ENCODE measurements around the gene WDR91.

The WDR91 gene

GRCh38 chr7:135211179-135211945 is at the start of gene WDR91:
Gene WDR91 (minus strand): TSS chr7:135211526. CDS start chr7:135211502, 24 bp downstream.
- Histone ChIP-seq H3K36me3 (ENCODE audit: insufficient read depth, low read length) (no peaks in the 10 kb centered on the region), H3K9me2 (replicated peaks; ENCODE audit: low read depth, low read length) (no peaks in the 10 kb centered on the region), H4K20me1 (ENCODE audit: insufficient read depth, low read length, poor library complexity, severe bottlenecking) (no peaks in the 10 kb centered on the region), H3K9me3 (ENCODE audit: insufficient read depth, low read depth, low read length) (no peaks in the 10 kb centered on the region), H3K4me1 (ENCODE audit: insufficient read depth, low read length, poor library complexity, severe bottlenecking) (peaks cover 30% of the 10 kb centered on the region), H3K4me2 (ENCODE audit: low read depth, low read length, poor library complexity, severe bottlenecking) (peak within 1 kb of the TSS; percentile 92), H3K9ac (ENCODE audit: low read depth, low read length, poor library complexity, severe bottlenecking) (peak within 1 kb of the TSS; percentile 79), H2AFZ (ENCODE audit: low read length) (peak within 1 kb of the TSS; percentile 99), H3F3A (ENCODE audit: low read depth) (no peaks in the 10 kb centered on the region), H3K27me3 (ENCODE audit: insufficient read depth, low read length, poor library complexity, severe bottlenecking) (no peaks in the 10 kb centered on the region), H3K4me3 (ENCODE audit: low read length, poor library complexity, severe bottlenecking) (peak within 1 kb of the TSS; percentile 84), H3K79me2 (ENCODE audit: insufficient read depth, low read length) (peaks cover 4% of the 10 kb centered on the region; the same call in 1 of the 2 replicates)
- no peak for TF ChIP-seq EZH2phosphoT487 (IDR thresholded peaks at IDR 0.05; ENCODE audit: borderline replicate concordance)
- 0 out of 2 replicates have a peak, but pooled peaks have one; percentile 19 for TF ChIP-seq CTCF (conservative IDR thresholded peaks at IDR 0.05; ENCODE audit: low read length)

- TF ChIP-seq EZH2phosphoT487 (IDR thresholded peaks at IDR 0.05; ENCODE audit: borderline replicate concordance) (no peak), CTCF (conservative IDR thresholded peaks at IDR 0.05; ENCODE audit: low read length) (no peak)
- Histone ChIP-seq H3K27me3 (ENCODE audit: insufficient read depth, low read length, poor library complexity, severe bottlenecking) (no peaks in the 10 kb centered on the region), H2AFZ (ENCODE audit: low read length) (no peak overlapping the region), H3K9me2 (replicated peaks; ENCODE audit: low read depth, low read length) (no peaks in the 10 kb centered on the region), H3K4me1 (ENCODE audit: insufficient read depth, low read length, poor library complexity, severe bottlenecking) (no peaks in the 10 kb centered on the region), H3K4me2 (ENCODE audit: low read depth, low read length, poor library complexity, severe bottlenecking) (no peak overlapping the region), H3K36me3 (ENCODE audit: insufficient read depth, low read length) (no peaks in the 10 kb centered on the region), H3K9me3 (ENCODE audit: insufficient read depth, low read depth, low read length) (0 out of 2 replicates have a peak, but pooled peaks cover 4% of the 10 kb centered on the region), H3F3A (ENCODE audit: low read depth) (no peaks in the 10 kb centered on the region), H3K9ac (ENCODE audit: low read depth, low read length, poor library complexity, severe bottlenecking) (no peak overlapping the region), H3K4me3 (ENCODE audit: low read length, poor library complexity, severe bottlenecking) (no peak overlapping the region), H4K20me1 (ENCODE audit: insufficient read depth, low read length, poor library complexity, severe bottlenecking) (no peaks in the 10 kb centered on the region), H3K79me2 (ENCODE audit: insufficient read depth, low read length) (no peaks in the 10 kb centered on the region)
Measured at GRCh38 chr7:135260470-135260869, 49.1 kb upstream of the WDR91 start.

- Histone ChIP-seq H3K36me3 (ENCODE audit: insufficient read depth, low read length) (no peaks in the 10 kb centered on the region), H3K4me2 (ENCODE audit: low read depth, low read length, poor library complexity, severe bottlenecking) (no peak overlapping the region), H3K79me2 (ENCODE audit: insufficient read depth, low read length) (no peaks in the 10 kb centered on the region), H3K9ac (ENCODE audit: low read depth, low read length, poor library complexity, severe bottlenecking) (no peak overlapping the region), H4K20me1 (ENCODE audit: insufficient read depth, low read length, poor library complexity, severe bottlenecking) (no peaks in the 10 kb centered on the region), H3K4me1 (ENCODE audit: insufficient read depth, low read length, poor library complexity, severe bottlenecking) (no peaks in the 10 kb centered on the region), H3K27me3 (ENCODE audit: insufficient read depth, low read length, poor library complexity, severe bottlenecking) (no peaks in the 10 kb centered on the region), H3F3A (ENCODE audit: low read depth) (no peaks in the 10 kb centered on the region), H3K9me2 (replicated peaks; ENCODE audit: low read depth, low read length) (no peaks in the 10 kb centered on the region), H3K9me3 (ENCODE audit: insufficient read depth, low read depth, low read length) (no peaks in the 10 kb centered on the region), H3K4me3 (ENCODE audit: low read length, poor library complexity, severe bottlenecking) (no peak overlapping the region), H2AFZ (ENCODE audit: low read length) (no peak overlapping the region)
- TF ChIP-seq EZH2phosphoT487 (IDR thresholded peaks at IDR 0.05; ENCODE audit: borderline replicate concordance) (no peak), CTCF (conservative IDR thresholded peaks at IDR 0.05; ENCODE audit: low read length) (no peak)
Measured at GRCh38 chr7:135259702-135260101, 48.4 kb upstream of the WDR91 start.
